ENCODE measurements around the gene EFEMP1. TPM values are rescaled to one million over a fixed set of nuclear protein-coding genes. Genes with fewer than 3 reads are reported as not detected.

Gene EFEMP1
- total and polyA plus RNA-seq, 8 donors: 101 to 346 (median 151) TPM

- no peak overlapping the region for H3K27ac ChIP-seq
- ATAC-seq: no peak
- TF ChIP-seq CTCF (IDR thresholded peaks at IDR 0.05): no peak
- H3K4me1 ChIP-seq: no peaks in the 10 kb centered on the region
- H3K4me3 ChIP-seq: no peak overlapping the region
- intact Hi-C loops (cut with DNase I): no loop called here
- no peaks in the 10 kb centered on the region for H3K27me3 ChIP-seq
- H3K36me3 ChIP-seq: no peaks in the 10 kb centered on the region
- no peaks in the 10 kb centered on the region for H3K9me3 ChIP-seq
- DNase-seq: no peak
These were observed 19.9 kb upstream of the EFEMP1 start for GRCh38 chr2:55943466-55943865.

GRCh38 chr2:55936351-55936750, 12.8 kb upstream of the EFEMP1 start:
- no peak for ATAC-seq
- Histone ChIP-seq H3K36me3 (no peaks in the 10 kb centered on the region), H3K27me3 (no peaks in the 10 kb centered on the region), H3K4me3 (no peak overlapping the region), H3K4me1 (no peaks in the 10 kb centered on the region), H3K9me3 (no peaks in the 10 kb centered on the region), H3K27ac (no peak overlapping the region)
- no peak for DNase-seq
- intact Hi-C loops (cut with DNase I): no loop called here
- no peak for TF ChIP-seq CTCF (IDR thresholded peaks at IDR 0.05)

- Histone ChIP-seq H3K36me3 (no peaks in the 10 kb centered on the region), H3K4me3 (no peak overlapping the region), H3K4me1 (no peaks in the 10 kb centered on the region), H3K9me3 (no peaks in the 10 kb centered on the region), H3K27ac (no peak overlapping the region), H3K27me3 (no peaks in the 10 kb centered on the region)
- DNase-seq: no peak
- intact Hi-C loops (cut with DNase I): no loop called here
- TF ChIP-seq CTCF (IDR thresholded peaks at IDR 0.05): no peak
- no peak for ATAC-seq
These were observed 10.8 kb upstream of the EFEMP1 start for GRCh38 chr2:55934337-55934736.

GRCh38 chr2:55932843-55933242, 9.3 kb upstream of the EFEMP1 start:
- Histone ChIP-seq H3K36me3 (no peaks in the 10 kb centered on the region), H3K4me1 (no peaks in the 10 kb centered on the region), H3K27me3 (no peaks in the 10 kb centered on the region), H3K27ac (no peak overlapping the region), H3K4me3 (no peak overlapping the region), H3K9me3 (no peaks in the 10 kb centered on the region)
- no peak for TF ChIP-seq CTCF (IDR thresholded peaks at IDR 0.05)
- no peak for ATAC-seq
- no peak for DNase-seq
- intact Hi-C loops (cut with DNase I): no loop called here

GRCh38 chr2:55931281-55931680, 7.7 kb upstream of the EFEMP1 start:
- Histone ChIP-seq H3K36me3 (no peaks in the 10 kb centered on the region), H3K27ac (no peak overlapping the region), H3K27me3 (no peaks in the 10 kb centered on the region), H3K9me3 (no peaks in the 10 kb centered on the region), H3K4me3 (no peak overlapping the region), H3K4me1 (no peaks in the 10 kb centered on the region)
- ATAC-seq (no peak), DNase-seq (no peak)
- TF ChIP-seq CTCF (IDR thresholded peaks at IDR 0.05): no peak
- intact Hi-C loops (cut with DNase I): no loop called here

Data from left lung (tissue), 10 donors.